Endometrium (tissue), 2 donors: ENCODE data around the gene FAM20C.
"Not testable (repeated sequence)": the region's sequence is repeated elsewhere in the genome, so short reads cannot be mapped to it uniquely, and the experiment has no call there.

Experiments
- FAIRE-seq: peaks from 2 replicates; lab custom pipeline; 2012; peaks lifted over from hg19 to GRCh38; lab: Jason Lieb, UNC
- donor health status: control.
- donor health status: control.

Gene FAM20C

GRCh38 chr7:174716-175115 is 17.7 kb upstream of the FAM20C start:
- no peak for FAIRE-seq

DNA sequence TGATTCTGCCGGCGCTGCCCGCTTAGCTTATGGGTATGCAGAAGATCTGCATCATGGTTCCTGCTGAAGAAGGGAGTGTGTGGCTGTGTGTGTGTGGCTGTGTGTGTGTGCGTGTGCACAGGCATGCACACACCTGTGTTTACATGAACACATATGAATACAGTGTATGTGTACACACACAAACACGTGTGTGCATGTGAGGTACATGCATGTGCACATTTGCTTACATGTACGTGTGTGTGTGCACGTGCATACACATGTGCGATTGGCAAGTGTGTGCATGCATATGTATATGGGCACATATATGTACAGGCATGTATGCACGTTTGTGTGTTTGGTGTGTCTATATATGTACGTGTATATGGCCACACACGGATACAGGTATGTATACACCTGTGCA is 16.4 kb upstream of the FAM20C start:
- no peak for FAIRE-seq

DNA sequence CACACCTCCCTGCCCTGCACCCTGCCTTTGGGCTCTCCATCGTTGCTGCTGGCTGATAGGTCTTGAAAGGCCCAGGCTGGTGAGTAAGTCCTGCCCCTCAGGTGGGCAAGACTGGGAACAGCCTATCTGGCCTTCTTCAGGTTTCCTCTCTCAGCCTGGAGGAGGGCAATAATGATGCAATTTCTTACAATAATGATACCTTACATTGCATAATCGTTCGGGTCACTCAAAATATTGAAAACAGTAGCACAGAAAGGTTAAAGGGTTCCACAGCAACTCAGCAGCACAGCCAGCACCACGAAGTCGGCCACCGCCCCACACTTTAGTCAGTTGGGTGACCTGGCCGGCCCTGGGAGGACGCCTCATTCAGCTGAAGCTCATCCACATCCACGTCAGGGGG is 16.0 kb upstream of the FAM20C start:
- FAIRE-seq = no peak

DNA sequence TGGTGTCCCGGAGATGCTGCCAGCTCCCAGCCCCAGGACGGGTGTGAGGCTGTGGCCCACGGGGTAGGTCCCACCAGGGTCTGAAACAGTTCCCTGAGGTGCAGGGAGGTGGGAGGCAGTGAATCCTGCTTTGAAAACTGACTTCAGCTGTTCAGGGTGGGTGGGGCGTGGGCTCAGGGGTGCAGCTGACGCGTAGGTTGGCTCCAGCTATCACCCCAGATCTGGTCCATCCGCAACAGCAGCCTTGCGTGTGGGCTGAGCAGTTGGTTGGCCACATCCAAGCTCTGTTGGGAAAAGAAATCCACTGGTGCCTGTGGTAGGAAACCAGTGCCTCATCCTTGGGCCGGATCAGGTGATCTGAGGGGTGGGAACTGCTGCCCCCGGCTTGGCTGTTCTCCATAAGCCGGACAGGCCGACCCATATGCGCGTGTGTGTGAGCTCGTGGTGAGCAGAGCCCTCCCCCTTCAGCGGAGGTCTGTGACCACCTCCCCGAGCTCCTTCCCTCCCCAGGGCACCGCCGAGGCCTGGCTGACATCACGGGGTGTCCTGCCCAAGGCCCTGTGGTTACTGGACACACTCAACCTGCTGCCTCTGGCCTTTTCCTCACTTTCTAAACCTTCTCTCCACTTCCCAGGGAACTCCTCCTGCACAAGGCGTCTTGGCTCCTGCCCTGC is 15.4 kb upstream of the FAM20C start:
- no peak for FAIRE-seq

GRCh38 chr7:178444-178843 is 13.9 kb upstream of the FAM20C start:
- FAIRE-seq = no peak

GRCh38 chr7:179209-179681 is 13.1 kb upstream of the FAM20C start:
- FAIRE-seq = no peak

GRCh38 chr7:179948-180694 is 12.2 kb upstream of the FAM20C start:
- no peak for FAIRE-seq

DNA sequence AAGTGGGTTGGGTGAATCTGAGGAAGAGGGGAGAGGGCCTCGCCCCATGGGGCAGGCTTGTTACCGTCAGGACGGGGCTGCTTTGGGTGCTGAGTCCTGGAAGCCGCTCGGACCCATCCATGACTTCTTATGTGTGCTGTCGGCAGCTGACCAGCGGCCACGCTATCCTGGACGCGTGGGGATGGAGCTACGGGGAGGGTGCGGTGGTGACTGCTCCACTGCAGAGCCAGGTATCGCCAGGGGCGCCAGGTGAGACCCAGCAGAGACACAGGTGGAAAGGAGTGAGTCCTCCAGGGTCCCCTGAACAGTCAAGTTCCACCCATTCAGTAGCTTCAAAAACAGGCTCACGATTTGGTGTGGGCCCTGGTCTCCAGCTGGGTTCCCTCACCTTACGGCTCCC is 10.6 kb upstream of the FAM20C start:
- FAIRE-seq = no peak

DNA sequence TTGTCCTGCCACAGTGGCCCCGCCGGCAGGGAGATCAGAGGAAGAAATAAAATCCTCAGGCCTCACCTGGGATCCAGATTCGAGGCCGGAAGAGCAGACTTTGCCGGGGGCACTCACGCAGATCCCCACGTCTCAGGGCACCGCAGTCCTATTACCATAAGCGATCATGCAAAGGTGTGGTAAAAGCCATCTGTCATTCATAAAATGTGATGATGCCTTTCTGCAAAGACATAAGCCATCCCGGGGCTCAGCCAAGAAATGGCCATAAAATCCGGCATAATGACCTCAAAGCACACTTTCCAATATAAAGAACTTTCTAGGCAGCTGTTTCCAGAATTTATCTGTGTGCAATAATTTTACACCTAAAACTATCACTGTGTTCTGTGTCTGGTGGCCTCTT is 9.9 kb upstream of the FAM20C start:
- FAIRE-seq = not testable (repeated sequence)

DNA sequence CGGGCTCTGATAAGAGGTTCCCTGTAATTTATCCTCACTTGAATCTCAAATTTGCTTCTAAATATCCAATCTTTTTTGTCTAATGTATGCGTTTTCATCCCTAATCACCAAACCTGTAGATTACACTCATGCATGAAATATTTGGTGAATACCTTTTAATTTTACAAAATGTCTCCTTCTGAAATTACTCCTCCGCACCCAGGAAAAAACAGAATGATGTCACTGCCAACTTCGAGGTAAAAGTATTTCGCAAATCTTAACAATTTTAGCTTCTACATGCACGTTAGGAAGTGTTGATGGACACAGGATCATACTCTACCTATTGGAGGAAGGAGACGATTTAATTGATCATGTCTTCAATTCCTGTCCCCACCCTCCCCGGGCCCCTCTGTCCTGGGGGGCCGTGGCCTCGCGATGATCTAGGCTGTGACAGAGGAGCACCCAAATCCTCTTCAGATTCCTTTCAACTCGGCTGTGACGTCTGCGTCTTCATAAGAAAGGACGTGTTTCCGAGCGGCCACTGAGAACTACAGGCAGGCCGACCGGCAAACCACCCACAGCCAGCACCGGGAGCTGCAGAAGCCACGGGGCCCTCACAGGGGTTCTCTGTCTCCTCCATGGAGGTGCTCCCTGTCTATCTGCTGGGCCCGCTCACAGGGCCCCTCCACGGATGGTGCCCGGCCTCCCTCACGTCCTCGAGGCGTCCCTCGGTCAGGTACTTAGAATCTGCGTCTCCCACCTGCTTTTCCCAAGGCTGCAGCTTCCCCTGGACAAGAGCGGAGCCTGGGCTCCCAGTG is 8.7 kb upstream of the FAM20C start:
- no peak for FAIRE-seq

DNA sequence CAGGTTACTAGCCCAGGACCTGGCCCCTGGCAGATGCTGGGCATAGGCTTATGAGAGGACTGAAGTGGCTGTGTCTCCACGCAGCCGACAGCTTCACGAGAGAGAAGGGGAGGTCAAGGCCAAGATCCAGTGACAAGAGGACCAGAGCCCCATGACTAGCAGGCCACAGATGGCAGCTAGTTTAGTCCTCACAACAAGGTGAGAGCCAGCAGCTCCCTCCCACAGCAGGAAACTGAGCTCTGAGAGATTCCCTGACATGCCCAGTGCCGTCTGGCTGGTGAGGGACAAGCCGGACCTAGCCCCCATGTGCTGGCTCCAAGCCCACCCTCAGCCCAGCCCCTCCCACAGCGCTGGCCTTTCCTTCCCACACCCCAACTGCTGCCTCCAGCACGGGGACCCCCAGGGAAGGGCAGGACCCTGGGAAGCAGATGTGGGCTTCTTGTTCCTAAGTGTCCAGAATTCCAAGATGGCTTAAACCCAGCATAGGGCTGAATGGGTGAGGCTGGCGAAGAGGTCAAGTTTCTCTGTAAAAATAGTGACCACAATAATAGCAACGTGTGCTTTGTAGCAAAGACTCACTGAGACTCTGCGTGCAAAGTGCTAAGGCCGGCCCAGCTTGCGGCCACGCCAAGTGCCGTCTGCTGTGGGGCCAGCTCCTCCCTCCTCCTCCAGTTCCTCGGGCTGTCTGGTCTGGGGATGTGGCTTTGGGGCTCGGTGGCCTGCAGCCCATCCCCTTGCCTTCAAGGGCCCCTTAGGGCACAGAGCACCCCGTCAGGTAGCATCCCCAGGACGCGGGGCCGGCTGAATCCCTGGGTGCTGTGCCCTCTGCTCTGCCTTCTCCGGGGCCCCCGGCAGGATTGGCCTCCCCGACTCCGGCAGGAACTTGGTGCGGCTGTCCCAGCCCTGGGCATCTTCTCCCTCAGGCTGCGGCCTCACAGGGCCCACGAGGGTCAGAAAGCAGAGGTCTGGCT is 7.8 kb upstream of the FAM20C start:
- FAIRE-seq = no peak

DNA sequence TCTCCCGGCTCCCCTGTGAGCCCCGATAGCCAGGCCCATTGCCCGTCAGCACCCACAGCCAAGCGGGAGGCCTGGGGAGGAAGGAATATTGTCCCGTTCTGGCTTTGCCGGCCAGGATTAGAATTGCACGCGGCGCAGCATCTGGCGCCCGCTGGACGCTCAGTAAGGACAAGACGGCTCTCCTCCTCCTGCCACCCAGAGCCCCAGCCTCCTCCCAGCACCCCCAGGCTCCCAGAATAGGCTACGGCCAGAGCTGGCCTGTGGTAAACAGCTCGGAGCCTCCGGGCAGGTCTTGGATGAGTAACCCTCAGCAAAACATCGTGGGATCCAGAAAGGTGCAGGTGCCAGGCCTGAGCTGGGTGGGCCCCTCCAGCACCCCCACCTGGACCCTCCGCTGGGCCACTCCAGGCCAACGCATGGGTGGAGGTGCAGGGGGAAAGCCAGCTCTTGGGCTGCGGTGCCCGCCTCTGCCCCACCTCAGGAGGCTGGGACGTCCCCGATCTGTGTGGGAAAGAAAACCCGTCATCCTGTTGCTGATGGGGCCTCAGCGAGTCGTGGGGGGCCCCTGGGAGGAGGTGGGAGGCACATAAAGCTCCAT is 5.8 kb upstream of the FAM20C start:
- no peak for FAIRE-seq

GRCh38 chr7:187227-187927 is 5.0 kb upstream of the FAM20C start:
- no peak for FAIRE-seq

GRCh38 chr7:188174-188573 is 4.2 kb upstream of the FAM20C start:
- FAIRE-seq = no peak

GRCh38 chr7:188727-189500 is 3.5 kb upstream of the FAM20C start:
- FAIRE-seq = no peak

DNA sequence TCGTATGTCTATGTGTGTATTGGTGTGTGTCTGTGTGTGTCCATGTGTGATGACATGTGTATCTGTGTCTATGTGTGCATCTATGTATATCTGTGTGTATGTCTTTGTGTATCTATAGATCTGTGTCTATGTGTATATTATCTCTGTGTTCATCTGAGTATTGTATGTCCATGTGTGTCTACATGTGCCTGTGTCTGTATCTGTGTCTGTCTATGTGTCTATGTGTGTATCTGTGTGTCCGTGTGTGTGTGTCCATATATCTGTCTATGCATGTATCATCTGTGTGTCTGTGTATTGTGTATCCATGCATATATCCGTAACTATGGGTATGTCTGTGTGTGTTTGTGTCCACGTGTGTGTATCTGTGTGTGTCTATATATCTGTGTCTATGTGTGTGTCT is 2.7 kb upstream of the FAM20C start:
- no peak for FAIRE-seq

DNA sequence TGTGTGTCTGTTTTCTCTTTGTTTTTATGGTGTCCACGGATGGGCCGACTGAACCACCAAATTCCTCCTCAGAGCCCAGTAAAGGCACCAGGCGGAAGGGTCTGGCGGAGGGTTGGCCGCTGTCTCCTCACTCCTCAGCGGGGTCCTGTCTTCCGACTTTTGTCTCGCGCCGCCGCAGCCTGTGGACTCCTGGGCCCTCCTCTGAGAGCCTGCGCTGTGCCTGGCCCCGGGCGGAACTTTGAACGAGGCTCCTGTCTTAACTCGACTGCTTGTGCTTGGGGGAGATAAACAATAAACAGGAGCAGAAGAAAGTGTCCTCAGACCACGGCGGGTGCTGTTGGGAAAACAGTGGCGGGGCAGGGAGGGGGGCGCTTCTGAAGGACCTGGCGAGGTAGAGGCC is 2.2 kb upstream of the FAM20C start:
- no peak for FAIRE-seq

DNA sequence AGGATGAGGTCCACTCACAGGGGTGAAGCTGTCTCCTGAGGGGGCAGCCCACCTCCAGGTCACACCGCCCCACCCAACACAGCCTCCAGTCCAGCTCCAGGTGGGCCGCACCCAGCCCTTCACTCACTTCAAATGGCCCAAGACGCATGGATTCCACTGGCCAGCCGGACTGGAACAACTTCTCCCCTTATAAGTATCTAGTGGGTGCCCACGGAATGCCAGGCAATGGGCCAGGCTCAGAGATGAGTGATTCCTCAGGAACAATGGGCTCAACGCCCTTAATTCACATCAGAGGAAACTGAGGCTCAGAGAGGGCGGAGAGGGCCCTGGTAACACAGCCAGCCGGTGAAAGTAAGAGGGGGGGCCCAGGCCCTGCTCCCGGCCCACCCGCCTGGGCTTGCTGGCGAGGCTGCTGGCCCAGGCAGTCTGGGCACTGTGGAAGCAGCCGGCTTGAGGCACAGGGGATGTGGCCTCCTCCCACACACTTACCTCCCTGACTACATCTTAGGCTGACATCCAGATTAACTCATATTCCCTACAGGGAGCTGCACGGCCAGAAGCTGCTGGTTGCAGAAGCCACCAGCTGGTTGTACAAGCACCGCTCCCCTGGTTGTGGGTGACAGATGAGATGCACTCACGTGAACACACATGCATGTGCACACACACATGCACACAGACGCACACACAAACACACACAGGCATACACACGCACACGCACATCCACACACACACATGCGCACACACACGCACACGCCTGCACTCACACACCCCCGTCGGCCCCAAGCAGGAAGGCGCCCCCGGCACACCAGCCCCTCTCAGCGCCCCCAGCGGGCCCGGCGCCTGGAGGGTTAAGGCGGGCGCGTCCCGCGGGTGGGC is 1.0 kb upstream of the FAM20C start:
- no peak for FAIRE-seq
